Vagina (tissue), 2 donors: ENCODE measurements around the gene LDLRAD3. TPM values are rescaled to one million over a fixed set of nuclear protein-coding genes. Genes with fewer than 3 reads are reported as not detected.

Source experiments
- DNase-seq, 2 donors: peaks; one replicate each; pipeline ENCODE4 v3.0.0-alpha.2; 2017; ENCODE audit errors: extremely low spot score in 2 of 2
- H3K27ac ChIP-seq: fragments of 200-600 bp; sonication (generic); one replicate; pipeline ENCODE4 v1.5.1; 2019
- H3K27me3 ChIP-seq: fragments of 200-600 bp; sonication (generic); one replicate; pipeline ENCODE4 v1.5.1; 2019
- H3K36me3 ChIP-seq, 2 donors: fragments of 200-600 bp; sonication (generic); one replicate each; pipeline ENCODE4 v1.5.1; 2017 to 2019
- H3K4me1 ChIP-seq: fragments of 200-600 bp; sonication (generic); one replicate; pipeline ENCODE4 v1.5.1; 2019
- H3K4me3 ChIP-seq, 2 donors: fragments of 200-600 bp; sonication (generic); 1 replicate in 1 of 2; 2 replicates in 1 of 2; pipeline ENCODE4 v1.5.1; 2016 to 2019
- H3K9me3 ChIP-seq: fragments of 200-600 bp; sonication (generic); one replicate; pipeline ENCODE4 v1.5.1; 2019
- POLR2A ChIP-seq, 2 donors: fragments of 450-650 bp; IDR thresholded peaks; one replicate each; pipeline ENCODE4 v1.6.1; 2017; ENCODE audit warnings: antibody characterized with exemption in 2 of 2, mild to moderate bottlenecking in 2 of 2, moderate library complexity in 2 of 2
- POLR2AphosphoS5 ChIP-seq, 2 donors: sonication (generic); formaldehyde crosslinking; IDR thresholded peaks; one replicate each; pipeline ENCODE4 v1.9.0; 2017; ENCODE audit warnings: antibody characterized with exemption in 2 of 2, mild to moderate bottlenecking in 2 of 2, low read depth in 1 of 2; ENCODE audit not compliant: insufficient read depth in 1 of 2
- intact Hi-C: fragments of 100-400 bp; cut with DNase I; formaldehyde crosslinking; loops from one replicate; pipeline ENCODE4 v1.15.1; 2023
- total RNA-seq: library from RNA; depleted of rRNA; stranded (reverse); fragments of >200 nt; gene quantifications from one replicate; pipeline ENCODE4 v1.2.3, GENCODE V29; 2016
- TF ChIP-seq, protein P1 (sequence below), 3 experiments: fragments of 450-650 bp in 2 of 3; fragments of 200-600 bp in 1 of 3; sonication (generic) in 1 of 3; IDR thresholded peaks; one replicate each; pipeline ENCODE4 v1.5.1; 2017 to 2019; ENCODE audit warnings: antibody characterized with exemption in 3 of 3, mild to moderate bottlenecking in 2 of 3, moderate library complexity in 2 of 3

The LDLRAD3 gene
- total RNA-seq, 1 donor from 2014 or later, result 34.4 TPM

GRCh38 chr11:36066891-36067290 lies 123.0 kb downstream of the LDLRAD3 start:
- intact Hi-C loops, result no loop called here
- no peak for DNase-seq
- TF ChIP-seq POLR2AphosphoS5 (IDR thresholded peaks at IDR 0.05; ENCODE audit: insufficient read depth in 1 of 2, low read depth in 1 of 2) (no peak), POLR2A (IDR thresholded peaks at IDR 0.05) (no peak)
- TF ChIP-seq, protein P1, sequence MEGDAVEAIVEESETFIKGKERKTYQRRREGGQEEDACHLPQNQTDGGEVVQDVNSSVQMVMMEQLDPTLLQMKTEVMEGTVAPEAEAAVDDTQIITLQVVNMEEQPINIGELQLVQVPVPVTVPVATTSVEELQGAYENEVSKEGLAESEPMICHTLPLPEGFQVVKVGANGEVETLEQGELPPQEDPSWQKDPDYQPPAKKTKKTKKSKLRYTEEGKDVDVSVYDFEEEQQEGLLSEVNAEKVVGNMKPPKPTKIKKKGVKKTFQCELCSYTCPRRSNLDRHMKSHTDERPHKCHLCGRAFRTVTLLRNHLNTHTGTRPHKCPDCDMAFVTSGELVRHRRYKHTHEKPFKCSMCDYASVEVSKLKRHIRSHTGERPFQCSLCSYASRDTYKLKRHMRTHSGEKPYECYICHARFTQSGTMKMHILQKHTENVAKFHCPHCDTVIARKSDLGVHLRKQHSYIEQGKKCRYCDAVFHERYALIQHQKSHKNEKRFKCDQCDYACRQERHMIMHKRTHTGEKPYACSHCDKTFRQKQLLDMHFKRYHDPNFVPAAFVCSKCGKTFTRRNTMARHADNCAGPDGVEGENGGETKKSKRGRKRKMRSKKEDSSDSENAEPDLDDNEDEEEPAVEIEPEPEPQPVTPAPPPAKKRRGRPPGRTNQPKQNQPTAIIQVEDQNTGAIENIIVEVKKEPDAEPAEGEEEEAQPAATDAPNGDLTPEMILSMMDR (IDR thresholded peaks at IDR 0.05), result no peak
- Histone ChIP-seq H3K9me3 (no peaks in the 10 kb centered on the region), H3K4me1 (peaks cover 6% of the 10 kb centered on the region), H3K4me3 (no peak overlapping the region), H3K27me3 (no peaks in the 10 kb centered on the region), H3K36me3 (no peaks in the 10 kb centered on the region), H3K27ac (no peak overlapping the region)

GRCh38 chr11:36069576-36070212 lies 125.8 kb downstream of the LDLRAD3 start:
- H3K36me3 ChIP-seq, result no peaks in the 10 kb centered on the region
- no peak overlapping the region for H3K4me3 ChIP-seq
- H3K4me1 ChIP-seq, result peaks cover 26% of the 10 kb centered on the region
- no peaks in the 10 kb centered on the region for H3K27me3 ChIP-seq
- no peaks in the 10 kb centered on the region for H3K9me3 ChIP-seq
- DNase-seq, result peak in 1 of 2 donors; percentile 22
- TF ChIP-seq, protein P1 (IDR thresholded peaks at IDR 0.05), result peak in 1 of 3 experiments; percentile 11
- TF ChIP-seq POLR2A (IDR thresholded peaks at IDR 0.05), result no peak
- intact Hi-C loops, result no loop called here
- H3K27ac ChIP-seq, result no peak overlapping the region

DNA sequence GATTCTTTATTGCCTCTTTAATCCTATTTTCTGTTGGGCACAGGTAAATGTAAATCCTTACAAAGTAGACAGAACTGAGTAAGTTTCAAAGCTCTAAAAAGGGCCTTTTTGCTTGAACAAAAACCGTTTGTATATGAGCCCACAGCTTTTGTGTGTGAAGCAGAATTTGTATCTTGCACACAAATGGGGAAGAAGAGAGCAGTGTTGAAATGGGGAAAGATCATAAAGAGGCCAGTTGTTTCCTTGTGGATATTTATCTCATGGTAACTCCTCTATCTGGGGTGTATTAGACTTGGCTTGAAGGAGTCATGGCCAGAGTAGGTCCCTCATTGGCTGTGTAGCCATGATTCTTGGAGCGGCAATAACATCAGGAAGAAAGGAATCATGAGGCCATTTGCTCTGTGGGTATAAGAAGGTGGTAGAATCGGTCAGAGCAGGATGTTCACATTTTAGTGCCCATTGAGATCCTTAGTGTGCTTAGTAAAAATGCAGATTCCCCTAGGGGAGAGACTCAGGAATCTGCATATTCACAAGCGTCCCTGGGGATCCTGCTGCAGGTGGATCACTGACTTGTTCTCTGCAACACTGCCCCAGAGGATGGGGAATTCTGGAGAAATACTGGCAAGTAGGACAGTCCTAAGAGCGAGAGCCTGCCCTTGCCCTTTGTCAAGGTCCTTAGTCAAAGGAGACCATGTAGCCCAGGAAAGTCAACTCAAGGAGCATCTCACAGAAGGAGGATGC lies 126.5 kb downstream of the LDLRAD3 start:
- Histone ChIP-seq H3K36me3 (no peaks in the 10 kb centered on the region), H3K27ac (no peak overlapping the region), H3K9me3 (no peaks in the 10 kb centered on the region), H3K27me3 (no peaks in the 10 kb centered on the region), H3K4me3 (no peak overlapping the region), H3K4me1 (peaks cover 32% of the 10 kb centered on the region)
- TF ChIP-seq POLR2AphosphoS5 (IDR thresholded peaks at IDR 0.05; ENCODE audit: insufficient read depth in 1 of 2, low read depth in 1 of 2) (no peak), POLR2A (IDR thresholded peaks at IDR 0.05) (no peak)
- TF ChIP-seq, protein P1 (IDR thresholded peaks at IDR 0.05), result no peak
- peak in 1 of 2 donors; percentile 70 for DNase-seq
- intact Hi-C loops, result no loop called here

GRCh38 chr11:36070954-36071330 lies 127.1 kb downstream of the LDLRAD3 start:
- peak in 1 of 2 donors; percentile 20 for DNase-seq
- Histone ChIP-seq H3K4me1 (peaks cover 32% of the 10 kb centered on the region), H3K27ac (no peak overlapping the region), H3K36me3 (no peaks in the 10 kb centered on the region), H3K4me3 (no peak overlapping the region), H3K27me3 (no peaks in the 10 kb centered on the region), H3K9me3 (no peaks in the 10 kb centered on the region)
- intact Hi-C loops, result no loop called here
- no peak for TF ChIP-seq POLR2A (IDR thresholded peaks at IDR 0.05)
- TF ChIP-seq, protein P1 (IDR thresholded peaks at IDR 0.05), result no peak
- no peak for TF ChIP-seq POLR2AphosphoS5 (IDR thresholded peaks at IDR 0.05; ENCODE audit: insufficient read depth in 1 of 2, low read depth in 1 of 2)
